AG04449 (cell line): ENCODE data around the gene SLC2A1.

ENCODE experiments used
- CTCF ChIA-PET: fragments of 350-600 bp; formaldehyde crosslinking; extraction: SDS; loops from one replicate; lab custom pipeline; 2021; ENCODE audit warnings: antibody characterized with exemption; lab: Yijun Ruan, JAX
- POLR2A ChIA-PET: fragments of 400-600, 350-600 bp; formaldehyde crosslinking; extraction: SDS; loops from one replicate; lab custom pipeline; 2020; ENCODE audit warnings: antibody characterized with exemption, inconsistent platforms; lab: Yijun Ruan, JAX
- DNase-seq: peaks from one replicate; pipeline ENCODE4 v3.0.0-alpha.2; 2010; ENCODE audit warnings: low read depth, low spot score
- H3K4me3 ChIP-seq: 2 replicates; pipeline ENCODE4 v1.5.1; 2011; ENCODE audit warnings: low read depth, mild to moderate bottlenecking, control low read depth, low read length
- CTCF ChIP-seq: IDR thresholded peaks from one replicate; pipeline ENCODE4 v1.5.1; 2011; ENCODE audit warnings: mild to moderate bottlenecking, moderate library complexity, low read length, control low read depth, inconsistent platforms; ENCODE audit not compliant: insufficient read depth; ENCODE audit errors: missing control alignments

Gene SLC2A1

GRCh38 chr1:42978317-42979035 lies 19.8 kb upstream of the SLC2A1 start:
- no peak for DNase-seq
- POLR2A ChIA-PET: interaction anchor here (1.4 kb wide), 1 partner anchor 12 kb away, joined by 8 read pairs; no protein-coding TSS in a partner anchor
- CTCF ChIA-PET: interaction anchor here (0.8 to 2.7 kb wide), 5 partner anchors 11 to 95 kb away, joined by 3 to 12 read pairs (median 6); no protein-coding TSS in a partner anchor
- no peak for TF ChIP-seq CTCF
- H3K4me3 ChIP-seq: no peak overlapping the region

- DNase-seq: no peak
- no peak overlapping the region for H3K4me3 ChIP-seq
- no peak for TF ChIP-seq CTCF
- ChIA-PET POLR2A (interaction anchor here (1.4 kb wide), 1 partner anchor 11 kb away, joined by 8 read pairs; no protein-coding TSS in a partner anchor), CTCF (interaction anchor here (1.4 to 2.7 kb wide), 3 partner anchors 54 to 96 kb away, joined by 3 to 12 read pairs (median 6); no protein-coding TSS in a partner anchor)
Observed at GRCh38 chr1:42977653-42978052, 19.0 kb upstream of the SLC2A1 start.

- ChIA-PET CTCF (interaction anchor here (0.7 to 3.2 kb wide), 3 partner anchors 12 to 98 kb away, joined by 3 to 12 read pairs (median 3); no protein-coding TSS in a partner anchor), POLR2A (no interaction called here)
- DNase-seq: no peak
- H3K4me3 ChIP-seq: no peak overlapping the region
- TF ChIP-seq CTCF: no peak
Observed at GRCh38 chr1:42975561-42976225, 17.0 kb upstream of the SLC2A1 start.

GRCh38 chr1:42974767-42975437 lies 16.2 kb upstream of the SLC2A1 start:
- no peak for DNase-seq
- no peak overlapping the region for H3K4me3 ChIP-seq
- TF ChIP-seq CTCF: no peak
- ChIA-PET CTCF (interaction anchor here (0.7 to 3.2 kb wide), 4 partner anchors 9 to 99 kb away, joined by 3 to 12 read pairs (median 4); no protein-coding TSS in a partner anchor), POLR2A (no interaction called here)

- DNase-seq: no peak
- ChIA-PET CTCF (interaction anchor here (1.5 to 3.2 kb wide), 2 partner anchors 10 to 100 kb away, joined by 5 to 12 read pairs; no protein-coding TSS in a partner anchor), POLR2A (interaction anchor here (0.8 kb wide), 1 partner anchor 51 kb away, joined by 3 read pairs; no protein-coding TSS in a partner anchor)
- H3K4me3 ChIP-seq: no peak overlapping the region
- TF ChIP-seq CTCF: no peak
Observed at GRCh38 chr1:42973799-42974198, 15.1 kb upstream of the SLC2A1 start.
